Measurements from ENCODE around the gene LY6G5B. TPM values are rescaled to one million over a fixed set of nuclear protein-coding genes. Genes with fewer than 3 reads are reported as not detected.

Gene LY6G5B
- total and polyA plus RNA-seq, 7 donors = 0.60 to 10.0 (median 6.5) TPM; not detected in 1

GRCh38 chr6:31719001-31719400, 49.2 kb downstream of the LY6G5B start:
- H3K4me1 ChIP-seq = peaks cover 0 to 11% (median 10%) of the 10 kb centered on the region in 4 donors
- WGBS, 2 donors = 67 to 82% methylated on average over 6 of the region's 6 CpGs

GRCh38 chr6:31720196-31720770, 50.5 kb downstream of the LY6G5B start:
- Histone ChIP-seq H3K4me3 (no peak overlapping the region), H3K9me3 (no peaks in the 10 kb centered on the region), H3K4me1 (peaks cover 0 to 5% (median 5%) of the 10 kb centered on the region in 4 donors), H3K27ac (no peak overlapping the region), H3K36me3 (no peaks in the 10 kb centered on the region), H3K27me3 (no peaks in the 10 kb centered on the region)
- intact Hi-C loops (cut with DNase I) = no loop called here
- TF ChIP-seq POLR2AphosphoS5 (IDR thresholded peaks at IDR 0.05) (no peak), EP300 (IDR thresholded peaks at IDR 0.05) (no peak), CTCF (IDR thresholded peaks at IDR 0.05) (no peak), POLR2A (IDR thresholded peaks at IDR 0.05) (no peak)
- 43 to 79% methylated on average over 5 of the region's 5 CpGs for WGBS, 2 donors
- no peak for DNase-seq

More at GRCh38 chr6:31719001-31719400, 49.2 kb downstream of the LY6G5B start:
- Histone ChIP-seq H3K27me3 (no peaks in the 10 kb centered on the region), H3K36me3 (no peaks in the 10 kb centered on the region), H3K9me3 (no peaks in the 10 kb centered on the region), H3K27ac (no peak overlapping the region), H3K4me3 (no peak overlapping the region)
- DNase-seq = no peak
- intact Hi-C loops (cut with DNase I) = no loop called here
- TF ChIP-seq POLR2AphosphoS5 (IDR thresholded peaks at IDR 0.05) (no peak), EP300 (IDR thresholded peaks at IDR 0.05) (no peak), POLR2A (IDR thresholded peaks at IDR 0.05) (no peak), CTCF (IDR thresholded peaks at IDR 0.05) (no peak)

- 84 to 91% methylated on average over 4 of the region's 4 CpGs for WGBS, 2 donors
- H3K4me1 ChIP-seq = no peaks in the 10 kb centered on the region
- H3K9me3 ChIP-seq = no peaks in the 10 kb centered on the region
- TF ChIP-seq POLR2A (IDR thresholded peaks at IDR 0.05) (no peak), POLR2AphosphoS5 (IDR thresholded peaks at IDR 0.05) (no peak), CTCF (IDR thresholded peaks at IDR 0.05) (no peak), EP300 (IDR thresholded peaks at IDR 0.05) (no peak)
- no peaks in the 10 kb centered on the region for H3K27me3 ChIP-seq
- intact Hi-C loops (cut with DNase I) = no loop called here
- no peak within 1 kb of the TSS for H3K27ac ChIP-seq
- no peak within 1 kb of the TSS for H3K4me3 ChIP-seq
- no peak for DNase-seq
- peaks cover 0 to 11% (median 4%) of the 10 kb centered on the region in 4 donors for H3K36me3 ChIP-seq
These were observed 51.7 kb downstream of the LY6G5B start, which contains the start of gene LY6G6C for GRCh38 chr6:31721351-31722020. LY6G6C (minus strand) TSS chr6:31721746; CDS start chr6:31721679, 67 bp downstream.

GRCh38 chr6:31722173-31722572, 52.4 kb downstream of the LY6G5B start:
- Histone ChIP-seq H3K9me3 (no peaks in the 10 kb centered on the region), H3K36me3 (peaks cover 7 to 18% (median 10%) of the 10 kb centered on the region in 4 donors), H3K27ac (no peak overlapping the region), H3K27me3 (no peaks in the 10 kb centered on the region), H3K4me3 (no peak overlapping the region), H3K4me1 (no peaks in the 10 kb centered on the region)
- 44 to 76% methylated on average over 3 of the region's 3 CpGs for WGBS, 2 donors
- no peak for DNase-seq
- intact Hi-C loops (cut with DNase I) = no loop called here
- no peak for TF ChIP-seq POLR2AphosphoS5 (IDR thresholded peaks at IDR 0.05)
- no peak for TF ChIP-seq CTCF (IDR thresholded peaks at IDR 0.05)
- TF ChIP-seq POLR2A (IDR thresholded peaks at IDR 0.05) = no peak
- no peak for TF ChIP-seq EP300 (IDR thresholded peaks at IDR 0.05)

Small RNAs within 50 kb of the gene (small RNA-seq; reads per million reads assigned to genes)
- gene LY6G6D (0 reads per million in 3 donors), gene MIR4646 (0 reads per million in 3 donors), gene MIR6832 (0 reads per million in 3 donors), gene RF00019 (0 reads per million in 3 donors), gene SNORA38 (1.5 to 4.7 (median 3.4) reads per million in 3 donors)

Other genes with a start within 250 kb of the LY6G5B start
Only the 30 nearest of the 37 such genes appear.
- gene MCCD1, start 141.0 kb upstream of the LY6G5B start, total RNA-seq = not detected
- not detected for gene MCCD1, start 141.0 kb upstream of the LY6G5B start, polyA plus RNA-seq
- 100 to 1,000 TPM; 211 to 301 (median 239) TPM for gene DDX39B, start 128.0 kb upstream of the LY6G5B start, total RNA-seq
- 100 to 1,000 TPM; 130 to 293 (median 153) TPM for gene DDX39B, start 128.0 kb upstream of the LY6G5B start, polyA plus RNA-seq
- 1 to 10 TPM; 2.8 to 9.1 (median 5.0) TPM for gene ATP6V1G2, start 123.4 kb upstream of the LY6G5B start, total RNA-seq
- 1 to 10 TPM in 1 of 3 donors, not detected in 2; 3.0 TPM for gene ATP6V1G2, start 123.4 kb upstream of the LY6G5B start, polyA plus RNA-seq
- 10 to 100 TPM; 32.5 to 55.1 (median 36.3) TPM for gene NFKBIL1, start 122.4 kb upstream of the LY6G5B start, total RNA-seq
- gene NFKBIL1, start 122.4 kb upstream of the LY6G5B start, polyA plus RNA-seq = 10 to 100 TPM; 18.0 to 31.3 (median 25.2) TPM
- not detected for gene LTA, start 97.7 kb upstream of the LY6G5B start, total RNA-seq
- 1 to 10 TPM in 1 of 3 donors, not detected in 2; 3.6 TPM for gene LTA, start 97.7 kb upstream of the LY6G5B start, polyA plus RNA-seq
- under 1 TPM in 1 of 4 donors, not detected in 3; 0.33 TPM for gene TNF, start 94.4 kb upstream of the LY6G5B start, total RNA-seq
- gene TNF, start 94.4 kb upstream of the LY6G5B start, polyA plus RNA-seq = 1 to 10 TPM in 1 of 3 donors, under 1 TPM in 2; 0.60 to 2.6 (median 0.92) TPM
- gene LTB, start 87.6 kb upstream of the LY6G5B start, total RNA-seq = 1 to 10 TPM in 1 of 4 donors, under 1 TPM in 2, not detected in 1; 0.66 to 1.9 (median 0.68) TPM
- gene LTB, start 87.6 kb upstream of the LY6G5B start, polyA plus RNA-seq = 10 to 100 TPM in 1 of 3 donors, 1 to 10 TPM in 1, not detected in 1; 2.5 to 90.8 TPM
- gene LST1, start 83.7 kb upstream of the LY6G5B start, total RNA-seq = 10 to 100 TPM in 2 of 4 donors, 1 to 10 TPM in 2; 1.7 to 19.8 (median 10.2) TPM
- 10 to 100 TPM; 17.0 to 34.2 (median 24.7) TPM for gene LST1, start 83.7 kb upstream of the LY6G5B start, polyA plus RNA-seq
- gene NCR3, start 77.0 kb upstream of the LY6G5B start, total RNA-seq = not detected
- 1 to 10 TPM in 1 of 3 donors, under 1 TPM in 1, not detected in 1; 0.92 to 3.4 TPM for gene NCR3, start 77.0 kb upstream of the LY6G5B start, polyA plus RNA-seq
- gene AIF1, start 54.7 kb upstream of the LY6G5B start, total RNA-seq = 10 to 100 TPM; 12.5 to 59.6 (median 36.9) TPM
- gene AIF1, start 54.7 kb upstream of the LY6G5B start, polyA plus RNA-seq = 100 to 1,000 TPM in 2 of 3 donors, 10 to 100 TPM in 1; 61.8 to 133 (median 114) TPM
- 10 to 100 TPM; 42.1 to 90.8 (median 54.2) TPM for gene PRRC2A, start 49.3 kb upstream of the LY6G5B start, total RNA-seq
- 100 to 1,000 TPM in 1 of 3 donors, 10 to 100 TPM in 2; 28.8 to 109 (median 32.1) TPM for gene PRRC2A, start 49.3 kb upstream of the LY6G5B start, polyA plus RNA-seq
- gene BAG6, start 17.3 kb upstream of the LY6G5B start, total RNA-seq = 100 to 1,000 TPM; 119 to 218 (median 144) TPM
- gene BAG6, start 17.3 kb upstream of the LY6G5B start, polyA plus RNA-seq = 100 to 1,000 TPM in 2 of 3 donors, 10 to 100 TPM in 1; 99.7 to 231 (median 133) TPM
- 1 to 10 TPM in 3 of 4 donors, not detected in 1; 3.3 to 7.2 (median 3.6) TPM for gene APOM, start 14.1 kb upstream of the LY6G5B start, total RNA-seq
- 1 to 10 TPM; 2.3 to 3.6 (median 3.6) TPM for gene APOM, start 14.1 kb upstream of the LY6G5B start, polyA plus RNA-seq
- 10 to 100 TPM; 25.0 to 31.3 (median 26.7) TPM for gene C6orf47, start 9.2 kb upstream of the LY6G5B start, total RNA-seq
- 10 to 100 TPM; 22.2 to 32.6 (median 24.5) TPM for gene C6orf47, start 9.2 kb upstream of the LY6G5B start, polyA plus RNA-seq
- 10 to 100 TPM; 17.2 to 29.6 (median 26.4) TPM for gene GPANK1, start 5.0 kb upstream of the LY6G5B start, total RNA-seq
- 10 to 100 TPM; 15.3 to 22.8 (median 18.3) TPM for gene GPANK1, start 5.0 kb upstream of the LY6G5B start, polyA plus RNA-seq
- gene CSNK2B, start 3.9 kb upstream of the LY6G5B start, total RNA-seq = 100 to 1,000 TPM; 188 to 227 (median 209) TPM
- gene CSNK2B, start 3.9 kb upstream of the LY6G5B start, polyA plus RNA-seq = 100 to 1,000 TPM; 198 to 232 (median 206) TPM
- 1 to 10 TPM in 1 of 4 donors, under 1 TPM in 2, not detected in 1; 0.68 to 1.1 (median 0.99) TPM for gene LY6G5C, start 11.1 kb downstream of the LY6G5B start, total RNA-seq
- 1 to 10 TPM; 1.8 to 3.2 (median 2.7) TPM for gene LY6G5C, start 11.1 kb downstream of the LY6G5B start, polyA plus RNA-seq
- gene ABHD16A, start 33.3 kb downstream of the LY6G5B start, total RNA-seq = 10 to 100 TPM; 37.8 to 63.4 (median 51.6) TPM
- 10 to 100 TPM; 16.9 to 52.0 (median 17.4) TPM for gene ABHD16A, start 33.3 kb downstream of the LY6G5B start, polyA plus RNA-seq
- gene LY6G6F, start 36.9 kb downstream of the LY6G5B start, total RNA-seq = not detected
- not detected for gene LY6G6F, start 36.9 kb downstream of the LY6G5B start, polyA plus RNA-seq
- gene LY6G6D, start 45.4 kb downstream of the LY6G5B start, total RNA-seq = 10 to 100 TPM in 1 of 4 donors, 1 to 10 TPM in 2, not detected in 1; 2.9 to 21.2 (median 6.4) TPM
- gene LY6G6D, start 45.4 kb downstream of the LY6G5B start, polyA plus RNA-seq = 1 to 10 TPM in 1 of 3 donors, under 1 TPM in 1, not detected in 1; 0.31 to 8.4 TPM
- not detected for gene LY6G6C, start 51.8 kb downstream of the LY6G5B start, total RNA-seq
- 1 to 10 TPM in 2 of 3 donors, under 1 TPM in 1; 0.07 to 1.2 (median 1.2) TPM for gene LY6G6C, start 51.8 kb downstream of the LY6G5B start, polyA plus RNA-seq
- not detected for gene MPIG6B, start 53.4 kb downstream of the LY6G5B start, total RNA-seq
- gene MPIG6B, start 53.4 kb downstream of the LY6G5B start, polyA plus RNA-seq = under 1 TPM in 1 of 3 donors, not detected in 2; 0.13 TPM
- 100 to 1,000 TPM in 2 of 4 donors, 10 to 100 TPM in 2; 86.7 to 146 (median 107) TPM for gene DDAH2, start 59.3 kb downstream of the LY6G5B start, total RNA-seq
- gene DDAH2, start 59.3 kb downstream of the LY6G5B start, polyA plus RNA-seq = 100 to 1,000 TPM; 137 to 340 (median 213) TPM
- 100 to 1,000 TPM; 172 to 251 (median 214) TPM for gene CLIC1, start 66.6 kb downstream of the LY6G5B start, total RNA-seq
- gene CLIC1, start 66.6 kb downstream of the LY6G5B start, polyA plus RNA-seq = 100 to 1,000 TPM; 623 to 668 (median 634) TPM
- gene MSH5, start 70.0 kb downstream of the LY6G5B start, total RNA-seq = 10 to 100 TPM in 1 of 4 donors, 1 to 10 TPM in 3; 4.2 to 23.5 (median 5.7) TPM
- gene MSH5, start 70.0 kb downstream of the LY6G5B start, polyA plus RNA-seq = 10 to 100 TPM in 1 of 3 donors, 1 to 10 TPM in 1, not detected in 1; 1.6 to 18.7 TPM
- 1 to 10 TPM in 3 of 4 donors, not detected in 1; 1.8 to 6.5 (median 4.2) TPM for gene SAPCD1, start 92.7 kb downstream of the LY6G5B start, total RNA-seq
- gene SAPCD1, start 92.7 kb downstream of the LY6G5B start, polyA plus RNA-seq = 1 to 10 TPM in 2 of 3 donors, not detected in 1; 1.2 to 8.7 TPM
- 1 to 10 TPM in 1 of 4 donors, under 1 TPM in 2, not detected in 1; 0.14 to 3.9 (median 0.71) TPM for gene VWA7, start 107.4 kb downstream of the LY6G5B start, total RNA-seq
- 1 to 10 TPM; 2.8 to 6.0 (median 3.6) TPM for gene VWA7, start 107.4 kb downstream of the LY6G5B start, polyA plus RNA-seq
- gene VARS1, start 125.8 kb downstream of the LY6G5B start, total RNA-seq = 10 to 100 TPM; 16.0 to 36.2 (median 27.7) TPM
- 10 to 100 TPM in 1 of 3 donors, 1 to 10 TPM in 2; 6.0 to 50.9 (median 6.0) TPM for gene VARS1, start 125.8 kb downstream of the LY6G5B start, polyA plus RNA-seq
- 10 to 100 TPM; 29.6 to 53.5 (median 48.1) TPM for gene LSM2, start 137.0 kb downstream of the LY6G5B start, total RNA-seq
- gene LSM2, start 137.0 kb downstream of the LY6G5B start, polyA plus RNA-seq = 10 to 100 TPM; 28.4 to 94.7 (median 49.9) TPM
- gene HSPA1L, start 145.3 kb downstream of the LY6G5B start, total RNA-seq = 1 to 10 TPM; 1.1 to 2.3 (median 1.8) TPM
- gene HSPA1L, start 145.3 kb downstream of the LY6G5B start, polyA plus RNA-seq = 1 to 10 TPM in 1 of 3 donors, under 1 TPM in 2; 0.23 to 1.2 (median 0.60) TPM

All from sigmoid colon (tissue), 7 donors.